Activated T-cell treated with anti-CD3 and anti-CD28 coated beads for 1 hour (primary cell): ENCODE results near the gene LMAN2.
"Not testable (repeated sequence)": the region's sequence is repeated elsewhere in the genome, so short reads cannot be mapped to it uniquely, and the experiment has no call there.

Experiments used
- DNase-seq: peaks from one replicate; pipeline ENCODE4 v3.0.0-alpha.2; 2020; ENCODE audit warnings: low read depth

Gene LMAN2

DNA sequence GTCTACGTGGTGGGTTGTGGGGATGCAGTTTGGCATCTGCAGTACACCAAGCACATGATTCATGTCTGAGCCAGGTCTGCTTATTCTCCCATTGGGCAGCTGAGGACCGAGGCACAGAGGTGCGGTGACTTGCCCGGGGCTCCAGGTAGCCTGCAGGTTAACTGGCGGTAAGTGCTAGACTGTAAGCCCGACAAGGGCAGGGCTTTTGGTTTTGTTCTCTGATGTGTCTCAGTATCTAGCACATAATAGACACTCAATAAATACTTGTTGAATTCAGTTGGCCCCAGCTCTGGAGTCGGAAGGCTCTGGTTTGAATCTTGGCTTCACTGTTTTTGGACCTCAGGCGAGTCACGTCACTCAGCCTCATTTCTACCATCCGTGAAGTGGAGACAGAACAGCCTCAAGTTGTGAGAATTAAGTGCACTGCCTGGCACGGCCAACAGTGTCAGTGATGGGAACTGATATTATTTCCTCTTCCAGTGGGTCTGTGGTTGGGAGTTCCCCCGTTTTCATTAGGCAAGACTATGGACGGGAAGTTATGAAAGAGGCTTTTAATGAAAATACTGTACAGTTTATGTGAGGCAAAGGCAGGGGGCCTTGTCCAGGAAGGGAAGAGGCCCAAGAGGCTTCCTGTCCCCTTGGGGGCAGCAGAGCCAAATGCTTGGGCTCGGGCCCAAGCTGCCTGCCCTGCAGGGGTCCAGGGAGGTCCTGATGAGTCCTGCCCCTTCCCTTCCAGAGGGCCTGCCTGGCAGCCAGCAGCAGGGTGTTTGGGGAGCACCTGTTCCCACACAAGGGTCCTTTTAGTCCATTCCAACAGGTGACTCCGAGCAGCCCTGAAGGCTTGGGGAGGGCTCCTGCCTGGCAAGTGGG, 44.6 kb downstream of the LMAN2 start:
- DNase-seq, result no peak

DNA sequence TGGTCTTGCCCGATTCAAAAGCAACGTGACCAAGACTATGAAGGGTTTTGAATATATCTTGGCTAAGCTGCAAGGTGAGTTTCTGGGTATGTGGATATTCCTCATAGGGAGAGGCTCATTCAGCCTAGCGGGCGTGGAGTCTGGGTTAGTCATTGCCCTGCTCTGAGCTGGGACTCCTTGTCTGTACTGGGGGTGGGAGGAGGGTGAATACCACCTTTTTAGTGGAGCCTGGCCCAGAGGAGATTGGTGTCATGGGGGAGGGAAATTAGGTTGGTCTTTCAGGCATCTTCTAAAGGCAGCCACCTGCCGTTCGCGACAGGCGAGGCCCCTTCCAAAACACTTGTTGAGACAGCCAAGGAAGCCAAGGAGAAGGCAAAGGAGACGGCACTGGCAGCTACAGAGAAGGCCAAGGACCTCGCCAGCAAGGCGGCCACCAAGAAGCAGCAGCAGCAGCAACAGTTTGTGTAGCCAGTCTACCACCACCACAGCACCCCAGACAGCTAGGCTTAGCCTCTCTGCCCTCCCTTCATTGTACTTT, 45.3 kb downstream of the LMAN2 start:
- not testable (repeated sequence) for DNase-seq

DNA sequence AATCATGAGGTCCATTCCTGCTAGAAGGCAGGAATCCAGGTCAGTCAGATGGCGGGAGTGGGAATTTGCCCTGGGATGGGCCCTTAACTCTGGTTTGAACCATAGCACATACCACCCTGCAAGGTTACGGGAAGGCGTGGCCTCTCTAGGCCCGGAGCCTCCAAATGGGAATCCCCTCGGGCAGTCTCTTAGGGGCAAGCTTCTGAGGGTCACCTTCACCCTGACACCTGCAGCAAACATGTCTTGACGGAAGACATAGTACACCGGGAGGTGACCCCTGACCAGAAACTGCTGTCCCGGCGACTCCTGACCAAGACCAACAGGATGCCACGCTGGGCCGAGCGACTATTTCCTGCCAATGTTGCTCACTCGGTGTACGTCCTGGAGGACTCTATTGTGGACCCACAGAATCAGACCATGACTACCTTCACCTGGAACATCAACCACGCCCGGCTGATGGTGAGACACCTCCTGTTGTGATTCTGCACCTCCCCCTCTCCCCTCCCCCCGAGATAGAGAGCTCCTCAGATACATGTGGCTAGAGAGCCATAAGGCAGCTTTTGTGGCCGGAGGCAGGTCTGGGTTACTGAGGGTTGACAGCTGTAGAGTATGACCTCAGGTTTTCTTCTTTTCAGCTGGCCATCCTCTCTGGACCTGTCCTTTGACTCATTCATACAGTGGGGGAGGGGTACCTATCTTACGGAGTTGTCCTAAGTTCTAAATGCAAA, 46.9 kb downstream of the LMAN2 start:
- no peak for DNase-seq

DNA sequence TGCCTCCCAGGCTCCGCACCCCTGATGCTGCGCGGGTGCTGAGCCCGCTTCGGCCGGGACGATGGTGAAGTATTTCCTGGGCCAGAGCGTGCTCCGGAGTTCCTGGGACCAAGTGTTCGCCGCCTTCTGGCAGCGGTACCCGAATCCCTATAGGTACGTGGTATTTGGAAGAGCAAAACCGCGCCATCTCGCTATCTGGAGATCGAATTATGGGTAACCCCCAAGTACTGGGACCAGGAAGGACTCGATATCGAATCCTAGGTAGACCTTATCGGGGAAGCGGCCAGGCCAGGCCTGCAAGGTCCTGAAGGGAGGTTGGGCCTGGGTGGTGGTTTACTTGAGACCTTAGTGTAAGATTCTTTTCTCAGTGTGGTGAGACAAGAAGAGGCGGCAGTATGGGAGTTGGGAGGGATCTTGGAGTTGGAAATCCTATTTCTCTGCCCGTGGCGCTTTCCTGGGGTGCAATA, 47.5 kb downstream of the LMAN2 start:
- DNase-seq, result no peak

DNA sequence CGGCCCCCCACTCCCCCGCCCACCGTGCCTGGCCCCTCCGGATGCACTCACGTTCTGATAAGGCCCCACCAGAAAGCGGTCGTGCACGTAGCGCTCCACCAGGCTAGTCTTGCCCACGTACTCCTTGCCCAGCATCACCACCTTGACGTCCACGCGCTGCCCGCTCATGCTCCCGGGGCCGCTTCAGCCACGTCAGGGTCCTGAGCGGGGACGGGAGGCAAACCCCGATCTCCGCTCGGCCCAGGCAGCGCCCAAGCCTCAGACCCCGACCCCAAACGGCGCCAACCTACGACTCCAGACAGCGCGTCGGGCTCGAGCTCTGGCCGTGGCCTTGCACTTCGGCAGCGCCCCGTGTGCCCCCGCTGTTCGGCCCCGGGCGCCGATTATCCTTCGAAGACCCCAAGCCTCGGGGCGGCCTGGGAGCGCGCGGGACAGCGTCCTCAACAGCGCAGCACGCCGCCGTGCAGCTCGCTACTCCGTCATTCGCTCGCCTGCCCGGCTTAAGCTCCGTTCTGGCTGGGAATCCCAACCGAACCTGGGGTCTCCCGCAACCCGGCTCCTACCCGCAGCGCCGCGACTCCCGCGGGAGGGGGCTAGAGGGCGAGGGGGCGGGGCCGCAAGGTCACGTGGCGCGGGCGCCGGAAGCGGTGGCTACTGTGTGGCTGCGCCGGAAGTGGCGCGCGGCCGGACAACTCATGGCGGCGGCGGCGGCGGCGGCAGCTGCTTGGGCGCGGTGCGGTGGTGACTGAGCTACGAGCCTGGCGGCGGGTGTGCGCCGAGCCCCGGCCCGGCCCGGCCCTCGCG, 48.1 kb downstream of the LMAN2 start, which contains the start of the genes PRELID1 and RAB24:
Gene PRELID1 (plus strand): TSS at position 679 of the 804 bp plus-strand sequence. CDS start 187 bp downstream, outside the sequence.
Gene RAB24 (minus strand): TSS at position 599 of the 804 bp plus-strand sequence. CDS start 431 bp downstream, at position 168.
- peak; percentile 83 for DNase-seq

DNA sequence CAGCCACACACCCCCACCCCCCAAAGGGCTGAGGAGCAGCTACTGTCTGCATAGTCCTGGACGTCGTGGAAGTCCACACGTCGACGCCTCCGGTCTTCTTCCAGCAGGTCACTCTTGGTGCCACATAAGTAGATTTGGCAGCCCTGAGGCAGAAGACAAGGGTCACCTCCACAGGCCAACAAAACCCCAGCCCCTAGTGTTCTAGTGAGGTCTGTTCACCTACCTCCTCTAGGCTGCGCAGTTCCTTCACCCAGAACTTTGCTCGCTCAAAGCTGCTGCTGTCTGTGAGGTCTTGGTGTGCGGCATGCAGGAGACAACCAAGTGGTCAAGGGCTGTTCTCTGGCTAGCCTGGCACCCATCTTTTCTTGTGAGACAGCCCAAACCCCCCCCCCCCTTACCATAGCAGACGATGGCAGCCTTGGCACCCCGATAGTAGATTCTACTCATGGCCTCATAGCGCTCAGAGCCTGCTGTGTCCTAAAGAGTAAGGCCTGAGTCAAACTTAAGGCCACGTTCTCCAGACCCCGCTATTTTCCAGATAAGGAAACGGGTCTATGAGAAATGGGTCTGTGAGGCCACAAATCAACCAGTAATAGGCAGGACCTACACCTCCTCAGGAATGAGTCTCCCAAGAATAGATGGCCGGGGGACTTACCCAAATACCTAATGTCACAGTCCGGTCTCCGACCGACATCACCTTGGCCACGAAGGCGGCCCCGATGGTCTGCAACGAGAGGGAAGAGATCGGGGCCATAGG, 48.9 kb downstream of the LMAN2 start:
- no peak for DNase-seq

DNA sequence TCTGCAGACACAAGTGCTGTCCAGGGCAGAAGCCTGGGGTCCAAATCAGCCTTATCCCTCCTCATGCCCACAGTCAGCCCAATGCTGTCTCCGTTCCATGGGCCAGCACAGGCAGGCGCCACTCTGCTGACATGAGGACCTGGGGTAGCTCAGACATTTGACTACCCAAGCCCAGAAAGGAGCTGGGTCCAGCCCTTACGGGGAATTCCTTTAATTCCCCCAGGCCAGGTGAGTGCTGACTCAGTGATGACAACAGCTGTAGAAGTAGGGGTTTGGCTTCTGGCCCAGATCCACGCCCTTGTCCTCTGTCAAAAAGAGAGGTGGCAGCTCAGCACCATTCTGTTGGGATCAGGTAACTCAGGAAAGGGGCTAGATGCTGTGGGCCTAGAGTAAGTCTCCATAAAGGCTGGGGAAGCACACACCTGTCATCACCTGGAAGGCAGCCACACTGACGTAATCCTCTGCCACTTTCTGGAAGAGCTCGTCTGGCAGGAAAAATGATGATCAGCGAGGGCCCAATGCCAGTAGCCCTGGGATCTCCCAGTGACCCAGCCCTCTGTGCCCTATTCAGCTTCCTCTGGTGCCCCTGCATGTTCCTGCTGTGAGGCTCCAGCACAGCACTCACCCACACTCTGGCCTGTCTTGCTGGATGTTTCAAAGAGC, 49.8 kb downstream of the LMAN2 start:
- DNase-seq, result no peak

DNA sequence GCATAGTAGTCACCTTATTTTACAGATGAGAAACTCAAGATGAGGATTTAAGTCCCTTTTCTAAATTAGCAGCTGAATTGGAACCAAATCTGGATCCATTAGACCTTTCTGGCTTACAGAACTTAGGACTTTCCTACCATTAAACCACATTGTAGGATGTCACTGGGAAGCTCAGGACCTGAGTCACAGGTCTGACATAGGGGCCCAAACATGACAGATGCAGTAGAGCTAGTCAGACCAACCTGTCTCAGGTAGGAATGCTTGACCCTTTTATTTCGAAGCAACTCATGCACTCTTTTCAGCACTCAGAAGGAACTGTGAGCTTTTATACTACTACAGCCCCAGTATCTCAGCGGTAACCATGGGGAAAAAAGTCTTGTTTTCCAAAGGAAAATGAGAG, 50.5 kb downstream of the LMAN2 start:
- DNase-seq, result no peak

DNA sequence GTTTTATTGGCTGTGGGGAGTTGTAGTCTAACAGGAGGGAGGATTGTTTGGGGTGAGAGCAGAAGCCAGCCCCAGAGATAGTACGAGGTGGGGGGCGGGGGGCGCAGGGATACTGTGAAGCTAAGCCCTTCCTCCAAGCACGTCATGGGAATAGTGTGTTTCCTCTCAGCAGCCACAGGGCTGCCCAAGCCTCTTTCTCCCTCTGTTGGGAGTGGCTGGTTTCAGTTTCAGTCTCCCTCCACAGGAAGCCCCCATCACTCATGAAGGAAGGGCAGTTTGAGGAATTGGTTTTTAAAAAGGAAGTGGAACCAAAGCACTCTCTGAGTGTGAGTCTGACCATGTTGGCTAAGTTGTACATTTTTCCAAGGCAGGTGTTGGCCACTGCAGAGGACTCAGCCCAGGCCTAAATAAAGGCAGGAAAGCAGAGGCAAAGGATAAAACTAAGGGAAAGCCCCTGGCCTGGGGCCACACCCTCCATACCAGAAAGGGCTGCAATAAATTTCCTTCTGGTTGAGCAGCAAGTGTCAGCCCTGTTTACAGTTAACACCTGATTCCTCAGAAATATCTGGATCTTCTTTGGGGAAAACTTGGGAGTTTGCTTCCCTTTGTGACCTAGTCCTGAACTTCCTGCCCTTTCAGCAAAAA, 51.1 kb downstream of the LMAN2 start:
- peak; percentile 52 for DNase-seq

DNA sequence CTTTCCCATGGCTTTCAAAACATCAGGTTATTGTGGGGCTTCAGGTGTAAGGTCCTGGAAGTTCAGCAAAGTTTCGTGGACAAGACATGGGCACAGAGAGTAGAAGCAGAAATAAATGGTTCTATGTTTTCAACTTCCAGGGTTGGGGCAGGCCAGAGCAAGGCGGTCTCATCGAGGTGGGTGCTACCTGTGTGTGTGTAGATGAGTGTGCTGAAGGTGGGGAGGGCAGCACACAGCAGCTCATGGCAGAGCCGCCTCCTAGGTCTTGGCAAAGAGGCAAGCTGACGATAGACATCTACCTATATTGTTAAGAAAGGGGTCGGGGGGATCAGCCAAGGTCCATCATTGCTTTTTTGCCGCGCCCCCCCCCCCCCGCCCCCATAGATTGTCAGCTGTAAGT, 51.8 kb downstream of the LMAN2 start:
- no peak for DNase-seq

DNA sequence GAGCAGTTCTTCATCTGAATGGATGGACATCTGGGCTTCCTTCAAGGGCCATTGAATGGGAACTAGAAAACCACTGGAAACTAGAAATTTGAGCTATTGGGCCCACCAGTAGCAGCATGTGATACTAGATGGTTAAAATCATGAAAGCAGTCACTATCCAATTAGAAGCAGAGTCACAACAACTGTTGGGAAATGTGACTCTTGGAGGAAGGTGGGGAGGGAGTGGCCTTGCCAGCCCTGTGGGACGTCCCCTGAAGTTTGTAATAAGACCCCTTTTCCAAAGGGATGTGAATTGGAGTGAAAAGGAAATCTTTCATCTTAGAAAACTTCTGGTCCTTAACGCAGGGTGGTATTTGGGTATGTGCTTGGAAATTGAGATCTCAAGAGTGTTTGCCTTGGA, 53.5 kb downstream of the LMAN2 start:
- DNase-seq, result no peak

DNA sequence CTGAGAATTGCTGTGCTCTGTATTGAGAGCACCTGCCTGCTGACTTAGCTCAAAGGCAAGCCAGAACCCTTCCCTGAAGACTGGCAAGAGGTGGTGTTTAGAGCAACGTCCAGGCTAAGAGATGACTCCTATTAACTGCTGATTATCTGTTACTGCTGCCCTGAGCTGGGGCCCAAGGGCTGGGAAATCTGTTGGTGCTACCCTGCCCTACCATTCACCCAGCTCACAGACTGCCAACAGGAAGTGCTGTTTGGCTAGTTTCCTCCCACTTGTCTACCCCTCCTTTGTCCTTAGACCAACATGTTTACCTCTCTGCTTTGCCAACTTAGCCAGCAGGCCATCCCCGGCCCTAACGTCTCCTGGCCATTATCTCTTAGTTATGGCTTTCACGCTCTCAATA, 54.9 kb downstream of the LMAN2 start:
- no peak for DNase-seq

DNA sequence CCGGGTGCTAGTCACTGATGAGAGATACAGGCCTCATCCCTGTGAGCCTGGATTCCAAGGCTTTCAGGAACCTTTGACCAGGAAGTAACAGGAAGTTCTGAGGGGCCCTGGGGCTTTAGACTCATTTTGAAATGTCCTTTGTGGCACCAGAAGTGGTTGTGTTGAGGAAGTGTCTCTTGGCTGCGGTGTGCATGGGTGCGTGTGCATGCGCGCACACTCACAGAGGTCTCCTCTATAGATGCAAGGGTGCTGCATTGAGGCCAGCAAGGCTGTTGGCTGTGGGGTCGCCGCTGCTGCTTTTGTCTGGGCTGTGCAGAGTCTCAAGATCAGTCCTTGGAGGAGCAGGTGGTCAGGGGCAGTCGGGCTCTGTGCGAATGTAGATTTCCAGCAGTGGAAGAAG, 55.5 kb downstream of the LMAN2 start:
- no peak for DNase-seq

DNA sequence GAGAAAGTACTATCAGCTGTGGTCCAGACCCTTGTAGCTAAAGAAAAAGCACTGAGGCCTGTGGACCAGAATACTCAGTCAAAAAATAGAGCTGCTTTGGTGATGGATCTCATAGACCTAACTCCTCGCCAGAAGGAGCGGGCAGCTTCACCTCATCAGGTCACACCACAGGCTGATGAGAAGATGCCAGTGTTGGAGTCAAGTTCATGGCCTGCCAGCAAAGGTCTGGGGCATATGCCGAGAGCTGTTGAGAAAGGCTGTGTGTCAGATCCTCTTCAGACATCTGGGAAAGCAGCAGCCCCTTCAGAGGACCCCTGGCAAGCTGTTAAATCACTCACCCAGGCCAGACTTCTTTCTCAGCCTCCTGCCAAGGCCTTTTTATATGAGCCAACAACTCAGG, 56.8 kb downstream of the LMAN2 start:
- DNase-seq, result no peak

DNA sequence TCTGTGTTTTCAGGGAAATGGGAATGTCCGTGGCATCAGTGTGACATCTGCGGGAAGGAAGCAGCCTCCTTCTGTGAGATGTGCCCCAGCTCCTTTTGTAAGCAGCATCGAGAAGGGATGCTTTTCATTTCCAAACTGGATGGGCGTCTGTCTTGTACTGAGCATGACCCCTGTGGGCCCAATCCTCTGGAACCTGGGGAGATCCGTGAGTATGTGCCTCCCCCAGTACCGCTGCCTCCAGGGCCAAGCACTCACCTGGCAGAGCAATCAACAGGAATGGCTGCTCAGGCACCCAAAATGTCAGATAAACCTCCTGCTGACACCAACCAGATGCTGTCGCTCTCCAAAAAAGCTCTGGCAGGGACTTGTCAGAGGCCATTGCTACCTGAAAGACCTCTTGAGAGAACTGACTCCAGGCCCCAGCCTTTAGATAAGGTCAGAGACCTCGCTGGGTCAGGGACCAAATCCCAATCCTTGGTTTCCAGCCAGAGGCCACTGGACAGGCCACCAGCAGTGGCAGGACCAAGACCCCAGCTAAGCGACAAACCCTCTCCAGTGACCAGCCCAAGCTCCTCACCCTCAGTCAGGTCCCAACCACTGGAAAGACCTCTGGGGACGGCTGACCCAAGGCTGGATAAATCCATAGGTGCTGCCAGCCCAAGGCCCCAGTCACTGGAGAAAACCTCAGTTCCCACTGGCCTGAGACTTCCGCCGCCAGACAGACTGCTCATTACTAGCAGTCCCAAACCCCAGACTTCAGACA, 57.5 kb downstream of the LMAN2 start:
- no peak for DNase-seq

DNA sequence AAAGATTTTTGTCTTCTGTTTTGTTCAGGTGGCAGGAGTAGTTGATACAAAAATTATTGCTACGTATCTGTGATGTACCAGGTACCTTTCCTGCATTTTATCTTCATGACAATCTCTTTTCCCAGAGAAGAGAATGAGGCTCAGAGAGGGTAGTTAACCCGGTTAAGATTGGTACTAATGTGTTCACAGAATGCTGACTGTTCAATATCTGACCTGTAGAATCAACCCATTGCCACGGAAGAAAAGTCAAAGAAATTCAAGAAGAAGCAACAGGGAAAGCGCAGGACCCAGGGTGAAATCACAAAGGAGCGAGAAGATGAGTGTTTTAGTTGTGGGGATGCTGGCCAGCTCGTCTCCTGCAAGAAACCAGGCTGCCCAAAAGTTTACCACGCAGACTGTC, 59.7 kb downstream of the LMAN2 start:
- no peak for DNase-seq

DNA sequence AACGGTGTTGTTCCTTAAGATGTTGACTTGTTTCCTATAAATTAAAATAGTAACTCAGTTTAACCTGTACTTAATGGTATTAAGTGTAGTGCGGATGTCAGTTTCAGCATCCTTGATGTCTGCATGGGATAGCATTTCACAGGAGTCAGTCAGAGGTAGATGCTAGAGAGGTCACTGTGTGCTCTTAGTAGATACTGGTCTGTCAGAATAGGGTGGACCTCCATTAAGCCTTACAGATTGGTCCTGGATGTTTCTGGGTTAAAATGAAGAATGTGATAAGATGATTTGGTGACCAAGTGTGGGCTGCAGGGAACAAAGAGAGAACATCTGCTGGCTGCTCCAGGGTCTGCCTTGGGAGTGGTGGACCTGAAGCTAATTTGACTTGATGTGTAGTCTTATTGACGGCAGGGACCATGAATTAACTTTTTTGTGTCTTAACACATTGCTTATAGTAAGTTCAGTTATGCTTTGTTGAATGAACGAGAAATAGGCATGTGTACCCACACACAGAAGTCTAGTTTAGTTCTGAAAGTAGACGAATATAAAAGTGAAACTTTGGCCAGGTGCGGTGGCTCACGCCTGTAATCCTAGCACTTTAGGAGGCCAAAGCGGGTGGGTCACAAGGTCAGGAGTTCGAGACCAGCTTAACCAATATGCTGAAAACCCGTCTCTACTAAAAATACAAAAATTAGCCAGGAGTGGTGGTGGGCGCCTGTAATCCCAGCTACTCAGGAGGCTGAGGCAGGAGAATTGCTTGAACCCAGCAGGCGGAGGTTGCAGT, 60.5 kb downstream of the LMAN2 start:
- DNase-seq, result no peak

DNA sequence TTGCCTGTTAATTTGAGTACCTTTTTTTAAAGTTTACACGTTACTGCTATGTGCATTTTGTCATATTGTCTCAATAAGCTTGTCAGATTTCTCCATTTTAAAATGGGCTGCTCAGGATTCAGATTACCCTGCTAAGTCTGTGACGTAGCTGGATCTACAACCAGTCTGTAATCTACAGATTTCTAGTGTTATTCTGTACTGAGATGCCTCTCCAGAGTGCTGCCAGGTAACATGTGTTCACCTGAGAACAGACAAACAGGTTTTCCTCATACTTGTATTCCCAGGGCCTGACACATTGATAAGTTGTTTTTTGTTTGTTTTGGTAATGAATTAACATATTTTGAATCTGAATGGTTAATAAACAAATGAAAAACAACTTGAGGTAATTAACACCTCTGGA, 63.3 kb downstream of the LMAN2 start:
- no peak for DNase-seq
